GM12865 (cell line): Measurements from ENCODE around the gene CTNNA1.
"Not testable (repeated sequence)": the region's sequence is repeated elsewhere in the genome, so short reads cannot be mapped to it uniquely, and the experiment has no call there.

Experiments
- DNase-seq: peaks from one replicate; pipeline ENCODE4 v3.0.0; 2010; ENCODE audit warnings: low read depth
- H3K4me3 ChIP-seq: 2 replicates; pipeline ENCODE4 v1.5.1; 2011; ENCODE audit warnings: mild to moderate bottlenecking, low read depth, low read length, control low read depth
- TF ChIP-seq, protein P1 (sequence below): IDR thresholded peaks from 2 replicates; pipeline ENCODE4 v1.5.1; 2011; ENCODE audit warnings: low read length, control low read depth, low read depth, inconsistent platforms; ENCODE audit not compliant: insufficient read depth; ENCODE audit errors: missing control alignments

CTNNA1 gene

DNA sequence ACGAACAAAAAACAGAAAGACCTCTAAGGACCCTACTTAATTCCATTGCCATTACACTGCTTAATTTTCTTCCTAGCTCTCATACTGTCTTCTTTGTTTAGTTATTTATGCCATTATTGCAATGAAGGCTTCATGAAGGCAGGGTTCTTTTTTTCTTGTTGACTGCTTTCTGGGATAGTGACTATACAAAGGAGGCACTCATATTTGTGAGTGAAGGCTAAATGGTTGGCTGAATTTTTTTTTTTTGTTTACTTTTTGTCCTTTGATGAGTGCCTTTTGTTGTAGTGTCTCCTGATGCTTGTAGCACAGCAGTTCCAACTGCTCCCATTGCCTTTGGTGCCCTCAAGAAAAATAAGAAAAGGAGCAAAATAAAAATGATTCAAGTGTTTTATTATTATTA, 17.8 kb downstream of the CTNNA1 start:
- DNase-seq: no peak
- TF ChIP-seq, protein P1, sequence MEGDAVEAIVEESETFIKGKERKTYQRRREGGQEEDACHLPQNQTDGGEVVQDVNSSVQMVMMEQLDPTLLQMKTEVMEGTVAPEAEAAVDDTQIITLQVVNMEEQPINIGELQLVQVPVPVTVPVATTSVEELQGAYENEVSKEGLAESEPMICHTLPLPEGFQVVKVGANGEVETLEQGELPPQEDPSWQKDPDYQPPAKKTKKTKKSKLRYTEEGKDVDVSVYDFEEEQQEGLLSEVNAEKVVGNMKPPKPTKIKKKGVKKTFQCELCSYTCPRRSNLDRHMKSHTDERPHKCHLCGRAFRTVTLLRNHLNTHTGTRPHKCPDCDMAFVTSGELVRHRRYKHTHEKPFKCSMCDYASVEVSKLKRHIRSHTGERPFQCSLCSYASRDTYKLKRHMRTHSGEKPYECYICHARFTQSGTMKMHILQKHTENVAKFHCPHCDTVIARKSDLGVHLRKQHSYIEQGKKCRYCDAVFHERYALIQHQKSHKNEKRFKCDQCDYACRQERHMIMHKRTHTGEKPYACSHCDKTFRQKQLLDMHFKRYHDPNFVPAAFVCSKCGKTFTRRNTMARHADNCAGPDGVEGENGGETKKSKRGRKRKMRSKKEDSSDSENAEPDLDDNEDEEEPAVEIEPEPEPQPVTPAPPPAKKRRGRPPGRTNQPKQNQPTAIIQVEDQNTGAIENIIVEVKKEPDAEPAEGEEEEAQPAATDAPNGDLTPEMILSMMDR: no peak
- no peak overlapping the region for H3K4me3 ChIP-seq

DNA sequence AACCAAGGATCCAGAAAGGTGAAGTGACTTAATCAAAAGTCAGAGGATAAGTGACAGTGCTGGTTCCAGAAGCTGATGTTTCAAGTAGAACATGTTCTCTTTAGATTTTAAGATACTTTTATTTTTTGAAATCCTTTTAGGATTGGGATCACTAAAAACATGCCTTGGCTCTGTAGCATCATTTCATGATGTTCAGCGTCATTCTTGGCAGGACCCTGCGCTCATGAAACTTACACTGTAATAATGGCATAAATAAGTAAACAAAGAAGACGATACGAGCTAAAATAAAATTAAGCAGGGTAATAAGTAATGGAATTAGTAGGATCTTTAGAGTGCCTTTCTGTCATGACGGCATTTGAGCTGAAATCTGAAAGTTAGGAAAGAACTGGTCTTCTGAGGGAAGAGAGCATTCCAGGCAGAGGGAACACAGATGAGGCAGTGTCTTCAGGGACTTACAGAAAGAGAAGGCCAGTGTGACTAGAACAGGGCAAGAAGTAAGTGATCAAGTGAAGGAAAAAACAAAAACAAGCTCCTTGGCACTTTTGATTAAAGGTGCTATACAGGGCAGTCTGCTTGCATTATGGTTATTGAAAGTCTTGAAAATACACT, 19.9 kb downstream of the CTNNA1 start:
- DNase-seq: no peak
- no peak overlapping the region for H3K4me3 ChIP-seq
- TF ChIP-seq, protein P1: no peak

DNA sequence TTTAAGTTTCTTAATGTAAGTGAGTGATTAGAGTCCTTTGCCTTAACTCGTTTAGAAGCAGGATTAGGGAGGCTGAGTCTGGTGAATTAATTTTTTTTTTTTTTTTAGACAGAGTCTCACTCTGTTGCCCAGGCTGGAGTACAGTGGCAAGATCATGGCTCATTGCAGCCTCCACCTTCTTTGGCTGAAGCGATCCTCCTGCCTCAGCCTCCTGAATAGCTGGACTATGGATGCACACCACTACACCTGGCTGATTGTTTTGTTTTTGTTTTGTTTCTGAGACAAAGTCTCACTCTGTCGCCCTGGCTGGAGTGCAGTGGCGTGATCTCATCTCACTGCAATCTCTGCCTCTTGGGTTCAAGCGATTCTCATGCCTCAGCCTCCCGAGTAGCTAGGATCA, 20.4 kb downstream of the CTNNA1 start:
- DNase-seq, H3K4me3 ChIP-seq: not testable (repeated sequence)

DNA sequence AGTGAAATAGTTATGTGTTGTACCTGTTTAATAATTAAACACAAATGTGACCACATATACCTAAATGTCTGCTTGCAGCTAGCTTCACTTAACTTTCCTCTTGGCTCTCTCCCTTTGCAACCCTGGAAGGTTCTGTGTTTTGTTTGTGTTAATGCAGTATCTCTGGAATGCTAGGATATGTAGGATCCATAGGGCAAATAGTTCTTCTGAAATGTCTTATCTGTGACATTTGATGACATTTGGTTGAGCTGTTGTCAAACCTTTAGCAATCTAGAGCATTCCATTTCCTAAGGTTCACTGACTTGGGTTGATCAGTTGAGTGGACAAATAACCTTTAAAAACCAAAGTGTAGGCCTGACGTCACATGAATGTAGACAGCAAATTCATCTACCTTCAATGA, 21.8 kb downstream of the CTNNA1 start:
- DNase-seq: no peak
- TF ChIP-seq, protein P1: no peak
- no peak overlapping the region for H3K4me3 ChIP-seq

DNA sequence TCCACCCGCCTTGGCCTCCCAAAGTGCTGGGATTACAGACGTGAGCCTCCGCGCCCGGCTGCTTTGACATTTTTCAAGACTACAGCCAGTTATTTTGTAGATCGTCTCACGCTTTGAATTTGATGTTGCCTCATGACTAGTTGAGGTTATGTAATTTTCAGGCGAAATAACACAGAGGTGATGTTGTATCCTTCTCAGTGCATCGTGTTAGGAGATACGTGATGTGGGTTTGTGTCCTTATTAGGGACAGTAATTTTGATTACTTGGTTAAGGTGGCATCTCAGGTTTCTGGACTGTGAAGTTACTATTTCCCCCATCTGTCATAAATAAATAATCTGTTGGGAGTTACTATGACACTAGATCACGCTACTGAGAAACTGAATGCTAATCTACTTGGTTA, 25.0 kb downstream of the CTNNA1 start:
- DNase-seq: no peak
- TF ChIP-seq, protein P1: no peak
- H3K4me3 ChIP-seq: no peak overlapping the region

DNA sequence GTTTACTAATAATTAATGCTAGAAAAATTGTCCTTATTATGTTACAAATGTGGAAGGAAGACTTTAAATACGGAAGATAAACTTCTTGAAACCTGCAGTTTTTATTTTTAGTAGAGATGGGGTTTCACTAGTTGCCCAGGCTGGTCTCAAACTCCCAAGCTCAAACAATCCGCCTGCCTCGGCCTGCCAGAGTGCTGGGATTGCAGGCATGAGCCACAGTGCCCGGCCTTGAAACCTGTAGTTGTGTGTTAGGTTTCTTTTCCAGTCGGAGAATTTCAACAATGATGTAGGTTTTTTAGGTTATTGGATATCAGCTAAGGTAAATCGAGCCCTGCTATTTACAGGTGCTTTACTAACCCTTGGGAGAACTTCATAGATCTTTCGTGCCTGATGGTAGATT, 30.8 kb downstream of the CTNNA1 start:
- TF ChIP-seq, protein P1: no peak
- no peak for DNase-seq
- H3K4me3 ChIP-seq: no peak overlapping the region

DNA sequence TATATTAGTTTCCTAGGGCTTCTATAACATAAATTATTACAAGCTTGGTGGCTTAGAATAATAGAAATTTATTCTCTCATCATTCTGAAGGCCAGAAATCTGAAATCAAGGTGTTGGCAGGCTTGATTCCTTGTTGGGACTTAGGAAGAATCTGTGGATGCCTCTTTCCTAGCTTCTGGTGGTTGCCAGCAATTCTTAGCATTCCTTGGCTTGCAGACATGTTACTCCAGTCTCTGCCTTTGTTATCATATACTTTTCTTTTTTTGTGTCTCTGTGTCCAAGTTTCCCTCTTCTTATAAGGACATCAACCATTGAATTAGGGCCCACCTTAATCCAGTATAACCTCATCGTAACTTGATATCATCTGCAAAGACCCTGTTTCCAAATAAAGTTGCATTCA, 31.4 kb downstream of the CTNNA1 start:
- TF ChIP-seq, protein P1: no peak
- no peak for DNase-seq
- no peak overlapping the region for H3K4me3 ChIP-seq
